HG03175 (cell line): ENCODE data around the gene SPOUT1.
"Not testable (repeated sequence)": the region's sequence is repeated elsewhere in the genome, so short reads cannot be mapped to it uniquely, and the experiment has no call there.

ENCODE experiments used
- ATAC-seq: cut with Tn5 transposase; IDR thresholded peaks from one replicate; pipeline ENCODE4 v1.9.1; 2021; ENCODE audit warnings: mild to moderate bottlenecking, moderate library complexity; ENCODE audit not compliant: unreplicated experiment

SPOUT1 gene

DNA sequence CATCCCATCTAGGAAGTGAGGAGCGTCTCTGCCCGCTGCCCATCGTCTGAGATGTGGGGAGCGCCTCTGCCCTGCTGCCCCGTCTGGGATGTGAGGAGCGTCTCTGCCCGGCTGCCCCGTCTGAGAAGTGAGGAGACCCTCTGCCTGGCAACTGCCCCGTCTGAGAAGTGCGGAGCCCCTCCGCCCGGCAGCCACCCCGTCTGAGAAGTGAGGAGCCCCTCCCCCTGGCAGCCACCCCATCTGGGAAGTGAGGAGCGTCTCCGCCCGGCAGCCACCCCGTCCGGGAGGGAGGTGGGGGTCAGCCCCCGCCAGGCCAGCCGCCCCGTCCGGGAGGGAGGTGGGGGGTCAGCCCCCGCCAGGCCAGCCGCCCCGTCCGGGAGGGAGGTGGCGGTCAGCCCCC, 49.5 kb downstream of the SPOUT1 start:
- not testable (repeated sequence) for ATAC-seq

DNA sequence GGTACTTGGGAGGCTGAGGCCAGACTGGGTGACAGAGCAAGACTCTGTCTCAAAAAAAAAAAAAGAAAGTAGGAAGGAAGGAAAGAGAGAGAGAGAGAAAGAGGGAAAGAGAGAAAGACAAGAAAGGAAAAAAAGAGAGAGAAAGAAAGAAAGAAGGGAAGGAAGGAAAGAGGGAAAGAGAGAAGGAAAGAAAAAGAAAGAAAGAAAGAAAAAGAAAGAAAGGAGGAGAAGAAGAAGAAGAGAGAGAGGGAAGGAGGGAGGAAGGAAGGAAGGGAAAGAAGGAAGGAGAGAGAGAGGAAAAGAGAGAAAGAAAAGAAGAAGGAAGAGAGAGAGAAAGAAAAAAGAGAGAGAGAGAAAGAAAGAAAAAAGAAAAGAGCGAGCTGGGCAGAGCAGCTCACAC, 54.8 kb downstream of the SPOUT1 start:
- ATAC-seq = no peak

DNA sequence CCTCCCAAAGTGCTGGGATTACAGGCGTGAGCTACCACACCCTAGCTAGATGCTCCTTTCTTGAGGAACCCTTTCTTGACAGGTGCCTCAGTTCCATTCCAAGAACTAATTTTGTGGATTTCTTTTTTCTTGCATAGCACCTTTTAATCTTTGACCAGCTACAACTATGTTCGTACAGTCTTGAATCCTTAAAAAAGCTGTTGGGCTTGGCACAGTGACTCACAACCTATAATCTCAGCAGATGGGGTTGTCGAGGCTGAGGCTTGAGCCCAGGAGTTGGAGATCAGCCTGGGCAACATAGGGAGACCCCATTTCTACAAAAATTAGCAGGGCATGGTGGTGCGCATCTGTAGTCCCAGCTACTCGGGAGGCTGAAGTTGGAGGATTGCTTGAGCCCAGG, 56.5 kb downstream of the SPOUT1 start:
- no peak for ATAC-seq

DNA sequence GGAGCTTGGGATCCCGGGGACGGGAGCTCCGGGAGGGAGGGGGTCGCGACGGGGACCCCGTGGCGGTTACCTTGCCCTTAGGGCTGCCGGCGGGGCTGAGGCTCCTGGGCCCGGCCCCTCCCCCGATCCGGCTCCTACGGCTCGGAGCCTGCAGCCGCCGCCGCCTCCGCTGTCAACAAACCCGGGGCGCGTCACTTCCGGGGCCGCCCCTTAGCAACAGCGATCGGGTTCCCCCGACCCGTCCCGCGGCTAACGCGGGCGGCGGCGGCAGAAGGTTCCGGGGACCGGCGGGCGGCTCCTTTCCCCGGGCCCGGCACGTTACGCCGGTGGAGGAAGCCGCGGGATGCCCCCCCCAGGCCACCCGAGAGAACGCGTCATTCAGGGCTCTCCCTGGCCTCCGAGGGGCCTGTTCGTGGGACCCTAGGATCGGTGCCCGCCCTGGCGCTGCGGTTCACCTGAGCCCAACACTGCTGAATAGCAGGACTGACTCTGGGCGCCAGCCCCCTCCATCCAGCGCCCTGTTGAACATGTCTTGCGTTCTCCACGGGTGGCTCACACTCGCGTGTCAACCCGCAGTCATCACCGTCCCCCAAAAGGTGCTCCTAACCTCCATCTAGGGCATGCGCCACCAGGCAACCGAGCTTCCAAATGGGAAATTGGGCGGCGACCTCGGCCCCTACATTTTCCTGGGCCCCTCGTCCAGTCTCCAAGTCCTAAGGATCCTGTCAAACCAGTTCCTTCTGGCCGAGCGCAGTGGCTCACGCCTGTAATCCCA, 57.7 kb downstream of the SPOUT1 start, which contains the start of gene ZER1:
Gene ZER1 (minus strand): TSS at position 183 of the 775 bp plus-strand sequence. CDS start 16,362 bp downstream, outside the sequence.
- peak; percentile 94 for ATAC-seq

DNA sequence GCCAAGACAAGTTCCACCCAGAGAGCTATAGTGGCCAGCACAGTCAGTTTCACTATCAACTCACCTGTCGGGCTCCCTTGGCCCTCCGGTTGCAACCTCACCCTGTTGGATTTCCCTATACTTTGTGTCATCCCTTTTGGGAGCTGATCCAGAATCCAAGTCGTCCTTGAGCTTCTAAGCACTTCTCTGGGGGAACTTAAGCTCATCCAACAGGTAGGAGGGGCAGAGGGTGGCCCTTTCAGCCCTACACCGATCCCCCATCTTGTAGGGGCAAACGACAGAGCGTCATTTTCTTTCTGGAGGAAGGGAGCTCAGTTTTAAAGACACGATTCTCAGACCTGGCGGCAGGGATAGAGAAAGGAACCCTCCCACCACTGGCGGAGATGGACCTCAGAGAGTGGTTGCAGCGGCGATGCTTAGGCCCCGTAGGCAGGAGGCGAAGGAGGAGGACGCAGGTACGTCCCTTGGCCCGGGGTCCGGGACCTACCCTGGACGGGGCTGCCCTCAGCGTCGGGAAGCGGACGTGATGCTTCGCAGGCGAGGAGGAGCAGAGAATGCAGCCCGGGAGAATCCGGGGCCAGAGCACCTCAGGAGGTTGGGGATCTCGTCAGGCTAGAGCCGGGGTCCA, 58.4 kb downstream of the SPOUT1 start:
- peak; percentile 20 for ATAC-seq

DNA sequence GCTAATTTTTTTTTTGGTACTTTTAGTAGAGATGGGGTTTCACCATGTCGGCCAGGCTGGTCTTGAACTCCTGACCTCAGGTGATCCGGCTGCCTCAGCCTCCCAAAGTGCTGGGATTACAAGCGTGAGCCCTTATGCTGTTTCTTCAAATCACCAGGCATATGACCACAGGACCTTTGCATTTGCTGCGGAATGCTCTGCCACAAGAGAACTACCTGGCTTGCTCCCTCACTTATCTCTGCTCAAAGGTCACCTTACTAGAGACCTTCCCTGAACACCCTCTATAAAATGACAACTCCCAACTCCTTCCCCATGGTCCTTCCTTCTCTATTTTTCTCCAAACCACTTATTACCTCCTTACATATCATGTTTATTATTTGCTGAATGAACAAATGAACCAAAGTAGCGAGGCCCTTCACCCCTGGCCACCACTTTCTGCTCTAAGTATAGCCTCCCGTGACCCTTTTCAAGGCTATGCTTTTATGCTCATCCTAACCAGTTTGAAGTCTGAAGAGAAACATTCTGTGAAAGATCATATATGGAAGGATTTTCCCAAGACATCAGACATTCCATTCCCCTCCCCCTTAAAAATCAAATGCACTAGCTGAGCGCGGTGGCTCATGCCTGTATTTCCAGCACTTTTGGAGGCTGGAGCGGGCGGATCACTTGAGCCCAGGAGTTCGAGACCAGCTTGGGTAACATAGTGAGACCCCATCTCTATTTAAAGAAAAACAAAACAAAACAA, 59.1 kb downstream of the SPOUT1 start:
- no peak for ATAC-seq
